HK-2 (cell line): ENCODE data around the gene TENT4A.

Experiments used
- DNase-seq: peaks from one replicate; pipeline ENCODE4 v3.0.0-alpha.2; 2018; ENCODE audit not compliant: unreplicated experiment

The TENT4A gene

GRCh38 chr5:6731465-6732237 lies 18.4 kb downstream of the TENT4A start:
- DNase-seq: no peak

GRCh38 chr5:6732634-6733410 lies 19.6 kb downstream of the TENT4A start:
- peak; percentile 29 for DNase-seq

GRCh38 chr5:6733411-6734242 lies 20.4 kb downstream of the TENT4A start:
- no peak for DNase-seq

- DNase-seq: no peak
Measured at GRCh38 chr5:6734243-6734700, 21.0 kb downstream of the TENT4A start.

GRCh38 chr5:6734781-6735180 lies 21.5 kb downstream of the TENT4A start:
- DNase-seq: no peak

- no peak for DNase-seq
Measured at GRCh38 chr5:6736106-6736505, 22.9 kb downstream of the TENT4A start.

- no peak for DNase-seq
Measured at GRCh38 chr5:6736524-6737042, 23.4 kb downstream of the TENT4A start.

- no peak for DNase-seq
Measured at GRCh38 chr5:6737043-6737941, 24.1 kb downstream of the TENT4A start.

- no peak for DNase-seq
Measured at GRCh38 chr5:6739603-6740002, 26.4 kb downstream of the TENT4A start.

GRCh38 chr5:6740586-6741150 lies 27.4 kb downstream of the TENT4A start:
- DNase-seq: no peak

GRCh38 chr5:6742081-6742758 lies 29.0 kb downstream of the TENT4A start:
- no peak for DNase-seq

- no peak for DNase-seq
Measured at GRCh38 chr5:6743161-6743560, 29.9 kb downstream of the TENT4A start.

GRCh38 chr5:6744841-6745705 lies 31.8 kb downstream of the TENT4A start:
- DNase-seq: no peak

- DNase-seq: no peak
Measured at GRCh38 chr5:6745706-6746222, 32.5 kb downstream of the TENT4A start.

- DNase-seq: no peak
Measured at GRCh38 chr5:6746244-6746643, 33.0 kb downstream of the TENT4A start.

GRCh38 chr5:6747103-6747502 lies 33.9 kb downstream of the TENT4A start:
- no peak for DNase-seq

GRCh38 chr5:6748142-6748541 lies 34.9 kb downstream of the TENT4A start:
- DNase-seq: no peak

- DNase-seq: no peak
Measured at GRCh38 chr5:6749026-6749716, 35.9 kb downstream of the TENT4A start.
